ENCODE measurements around the gene SP140. TPM values are rescaled to one million over a fixed set of nuclear protein-coding genes. Genes with fewer than 3 reads are reported as not detected.

Gene SP140
- total and polyA plus RNA-seq, 2 experiments from 2014 or later: not detected

DNA sequence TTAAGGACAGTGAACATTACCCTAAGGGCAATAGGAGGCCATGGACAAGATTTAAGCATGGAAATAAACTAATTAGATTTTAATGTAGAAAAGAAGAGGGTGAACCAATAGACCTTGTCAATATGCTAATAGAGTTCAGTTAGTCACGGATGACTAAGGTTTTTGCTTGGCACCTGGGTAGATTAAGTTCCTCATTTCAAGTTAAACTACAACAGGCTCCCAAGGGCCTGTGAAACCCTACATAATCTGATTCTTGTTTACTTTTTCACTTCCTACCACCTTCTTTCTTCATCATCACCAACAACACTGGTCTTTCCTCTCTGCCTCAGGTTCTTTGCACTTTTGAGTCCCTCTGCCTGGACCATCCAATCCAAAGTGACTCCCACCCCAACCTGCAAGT is 20.5 kb upstream of the SP140 start:
- no peak overlapping the region for H3K4me2 ChIP-seq (ENCODE audit: unreplicated experiment)
- in situ Hi-C loops (cut with MboI): no loop called here
- no peaks in the 10 kb centered on the region for H3K9me2 ChIP-seq (ENCODE audit: insufficient read depth)
- no peaks in the 10 kb centered on the region for H3K79me2 ChIP-seq (ENCODE audit: insufficient read depth)
- no peak for DNase-seq
- no peak overlapping the region for H2AFZ ChIP-seq
- H3K9ac ChIP-seq: no peak overlapping the region
- H4K20me1 ChIP-seq (ENCODE audit: insufficient read depth): no peaks in the 10 kb centered on the region
- peaks cover 18% of the 10 kb centered on the region for H3K36me3 ChIP-seq (ENCODE audit: low read depth)
- 92% methylated on average over 1 of the region's 1 CpG for WGBS, 2 experiments (ENCODE audit: low coverage in 1 of 2, low lambda C conversion rate in 2 of 2, missing lambda C conversion rate in 2 of 2)
- no peaks in the 10 kb centered on the region for H3F3A ChIP-seq (ENCODE audit: insufficient read depth)
- H3K4me1 ChIP-seq (ENCODE audit: insufficient read depth): no peaks in the 10 kb centered on the region
- TF ChIP-seq EZH2 (IDR thresholded peaks at IDR 0.05; ENCODE audit: insufficient read depth, poor library complexity, severe bottlenecking) (no peak), EZH2phosphoT487 (IDR thresholded peaks at IDR 0.05; ENCODE audit: insufficient read depth, low read depth) (no peak)
- no peak overlapping the region for H3K4me3 ChIP-seq
- no peak overlapping the region for H3K27ac ChIP-seq
- H3K9me3 ChIP-seq (ENCODE audit: low read depth): no peaks in the 10 kb centered on the region
- no peaks in the 10 kb centered on the region for H3K27me3 ChIP-seq (replicated peaks; ENCODE audit: insufficient read depth)

- Histone ChIP-seq H3K9ac (no peak overlapping the region), H3F3A (ENCODE audit: insufficient read depth) (no peaks in the 10 kb centered on the region), H3K9me3 (ENCODE audit: low read depth) (no peaks in the 10 kb centered on the region), H3K4me3 (no peak overlapping the region), H4K20me1 (ENCODE audit: insufficient read depth) (no peaks in the 10 kb centered on the region), H3K27ac (no peak overlapping the region), H3K27me3 (replicated peaks; ENCODE audit: insufficient read depth) (no peaks in the 10 kb centered on the region), H3K4me1 (ENCODE audit: insufficient read depth) (no peaks in the 10 kb centered on the region), H3K79me2 (ENCODE audit: insufficient read depth) (no peaks in the 10 kb centered on the region), H3K9me2 (ENCODE audit: insufficient read depth) (no peaks in the 10 kb centered on the region), H2AFZ (no peak overlapping the region), H3K36me3 (ENCODE audit: low read depth) (peaks cover 15% of the 10 kb centered on the region), H3K4me2 (ENCODE audit: unreplicated experiment) (no peak overlapping the region)
- in situ Hi-C loops (cut with MboI): no loop called here
- WGBS, 2 experiments (ENCODE audit: low coverage in 1 of 2, low lambda C conversion rate in 2 of 2, missing lambda C conversion rate in 2 of 2): 97 to 98% methylated on average over 2 of the region's 2 CpGs
- DNase-seq: no peak
- TF ChIP-seq EZH2 (IDR thresholded peaks at IDR 0.05; ENCODE audit: insufficient read depth, poor library complexity, severe bottlenecking): no peak
- TF ChIP-seq EZH2phosphoT487 (IDR thresholded peaks at IDR 0.05; ENCODE audit: insufficient read depth, low read depth): no peak
These were observed 19.8 kb upstream of the SP140 start for GRCh38 chr2:230205721-230206120.

GRCh38 chr2:230208576-230208975 is 17.0 kb upstream of the SP140 start:
- in situ Hi-C loops (cut with MboI): no loop called here
- Histone ChIP-seq H3K27me3 (replicated peaks; ENCODE audit: insufficient read depth) (no peaks in the 10 kb centered on the region), H3K36me3 (ENCODE audit: low read depth) (peaks cover 22% of the 10 kb centered on the region), H3K9me3 (ENCODE audit: low read depth) (no peaks in the 10 kb centered on the region), H3F3A (ENCODE audit: insufficient read depth) (no peaks in the 10 kb centered on the region), H4K20me1 (ENCODE audit: insufficient read depth) (no peaks in the 10 kb centered on the region), H3K4me2 (ENCODE audit: unreplicated experiment) (no peak overlapping the region), H3K4me3 (no peak overlapping the region), H3K79me2 (ENCODE audit: insufficient read depth) (no peaks in the 10 kb centered on the region), H3K4me1 (ENCODE audit: insufficient read depth) (no peaks in the 10 kb centered on the region), H3K9me2 (ENCODE audit: insufficient read depth) (no peaks in the 10 kb centered on the region), H3K27ac (no peak overlapping the region), H3K9ac (no peak overlapping the region), H2AFZ (no peak overlapping the region)
- DNase-seq: no peak
- TF ChIP-seq EZH2phosphoT487 (IDR thresholded peaks at IDR 0.05; ENCODE audit: insufficient read depth, low read depth): no peak
- TF ChIP-seq EZH2 (IDR thresholded peaks at IDR 0.05; ENCODE audit: insufficient read depth, poor library complexity, severe bottlenecking): no peak

DNA sequence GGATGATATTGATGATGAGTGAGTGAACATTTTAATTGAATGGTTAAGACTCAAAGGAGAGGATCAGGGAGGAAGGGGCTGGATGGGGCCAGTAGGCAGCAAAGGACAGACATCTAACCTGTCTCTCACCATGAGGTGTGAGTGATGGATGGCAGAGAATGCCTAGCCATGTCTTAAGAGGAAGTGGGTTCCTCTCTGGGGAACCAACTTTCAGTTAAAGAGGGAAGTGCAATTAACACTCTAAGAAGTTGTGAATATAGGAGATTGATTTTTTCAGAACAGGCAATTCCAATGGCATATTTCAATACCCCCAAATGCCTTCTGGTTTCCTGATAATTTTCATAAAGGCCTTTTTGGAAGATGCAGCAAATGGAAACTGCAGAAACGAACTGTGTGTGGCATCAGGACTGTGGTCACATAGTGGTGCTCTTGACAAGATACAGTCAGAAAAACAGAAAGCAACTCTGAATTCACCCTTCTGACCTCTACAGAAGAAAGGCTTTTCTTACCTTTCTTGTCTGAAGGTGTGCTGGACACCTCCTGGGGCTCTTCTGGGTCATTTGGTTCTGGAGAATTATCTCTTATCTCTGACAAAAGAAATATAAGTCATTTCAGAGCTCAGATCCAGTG is 16.0 kb upstream of the SP140 start:
- no peaks in the 10 kb centered on the region for H4K20me1 ChIP-seq (ENCODE audit: insufficient read depth)
- no peak overlapping the region for H3K4me3 ChIP-seq
- no peak overlapping the region for H3K4me2 ChIP-seq (ENCODE audit: unreplicated experiment)
- WGBS, 2 experiments (ENCODE audit: low coverage in 1 of 2, low lambda C conversion rate in 2 of 2, missing lambda C conversion rate in 2 of 2): 83% methylated on average over 1 of the region's 1 CpG
- no peak for TF ChIP-seq EZH2 (IDR thresholded peaks at IDR 0.05; ENCODE audit: insufficient read depth, poor library complexity, severe bottlenecking)
- H3K79me2 ChIP-seq (ENCODE audit: insufficient read depth): no peaks in the 10 kb centered on the region
- no peak overlapping the region for H3K9ac ChIP-seq
- in situ Hi-C loops (cut with MboI): no loop called here
- no peak overlapping the region for H2AFZ ChIP-seq
- no peaks in the 10 kb centered on the region for H3K27me3 ChIP-seq (replicated peaks; ENCODE audit: insufficient read depth)
- no peaks in the 10 kb centered on the region for H3K9me3 ChIP-seq (ENCODE audit: low read depth)
- no peak overlapping the region for H3K27ac ChIP-seq
- H3K36me3 ChIP-seq (ENCODE audit: low read depth): peaks cover 22% of the 10 kb centered on the region
- no peaks in the 10 kb centered on the region for H3K4me1 ChIP-seq (ENCODE audit: insufficient read depth)
- no peak for DNase-seq
- H3K9me2 ChIP-seq (ENCODE audit: insufficient read depth): no peaks in the 10 kb centered on the region
- H3F3A ChIP-seq (ENCODE audit: insufficient read depth): no peaks in the 10 kb centered on the region

- 0 out of 2 replicates have a peak, but pooled peaks cover 8% of the 10 kb centered on the region for H3K79me2 ChIP-seq (ENCODE audit: insufficient read depth)
- no peak overlapping the region for H3K9ac ChIP-seq
- DNase-seq: no peak
- H3K27me3 ChIP-seq (replicated peaks; ENCODE audit: insufficient read depth): no peaks in the 10 kb centered on the region
- no peaks in the 10 kb centered on the region for H3F3A ChIP-seq (ENCODE audit: insufficient read depth)
- H4K20me1 ChIP-seq (ENCODE audit: insufficient read depth): no peaks in the 10 kb centered on the region
- TF ChIP-seq EZH2 (IDR thresholded peaks at IDR 0.05; ENCODE audit: insufficient read depth, poor library complexity, severe bottlenecking) (no peak), EZH2phosphoT487 (IDR thresholded peaks at IDR 0.05; ENCODE audit: insufficient read depth, low read depth) (no peak)
- peaks cover 5% of the 10 kb centered on the region for H3K4me1 ChIP-seq (ENCODE audit: insufficient read depth)
- no peak overlapping the region for H3K4me2 ChIP-seq (ENCODE audit: unreplicated experiment)
- no peaks in the 10 kb centered on the region for H3K9me2 ChIP-seq (ENCODE audit: insufficient read depth)
- no peak overlapping the region for H2AFZ ChIP-seq
- no peak overlapping the region for H3K27ac ChIP-seq
- no peaks in the 10 kb centered on the region for H3K9me3 ChIP-seq (ENCODE audit: low read depth)
- no peak overlapping the region for H3K4me3 ChIP-seq
- in situ Hi-C loops (cut with MboI): no loop called here
- peaks cover 10% of the 10 kb centered on the region; the same call in 1 of the 2 replicates for H3K36me3 ChIP-seq (ENCODE audit: low read depth)
- 83 to 100% methylated on average over 1 of the region's 1 CpG for WGBS, 2 experiments (ENCODE audit: low coverage in 1 of 2, low lambda C conversion rate in 2 of 2, missing lambda C conversion rate in 2 of 2)
These were observed 9.0 kb upstream of the SP140 start for GRCh38 chr2:230216489-230216888.

Data from GM23248 (cell line).